WTC11 (cell line): ENCODE results near the gene TMEM200C. TPM values are rescaled to one million over a fixed set of nuclear protein-coding genes. Genes with fewer than 3 reads are reported as not detected.
A peak's percentile ranks its signal among the peaks of the same experiment; 100 is the strongest.

Experiments
- ATAC-seq: fragments of 200-7000 bp; cut with Tn5 transposase; 2 replicates; pipeline ENCODE4 v1.10.0; 2021; ENCODE audit warnings: mild to moderate bottlenecking, moderate library complexity
- CTCF ChIA-PET: fragments of 300-600 bp; sonication (Branson Sonifier 250); formaldehyde crosslinking; loops from one replicate; lab custom pipeline; 2021; ENCODE audit warnings: antibody characterized with exemption; lab: Charles Lee
- POLR2A ChIA-PET: fragments of 350-600 bp; sonication (Branson Sonifier 250); formaldehyde crosslinking; loops from one replicate; lab custom pipeline; 2021; ENCODE audit warnings: antibody characterized with exemption; lab: Charles Lee
- DNase-seq: peaks from one replicate; pipeline ENCODE4 v3.0.0; 2021; ENCODE audit warnings: low spot score
- H3K27ac Mint-ChIP-seq: 2 replicates; pipeline ENCODE4 v1.8.0; 2021; ENCODE audit warnings: mixed read lengths
- H3K27me3 Mint-ChIP-seq: 2 replicates; pipeline ENCODE4 v1.8.0; 2021; ENCODE audit warnings: low read depth, mild to moderate bottlenecking, moderate library complexity, mixed read lengths
- H3K36me3 Mint-ChIP-seq: 2 replicates; pipeline ENCODE4 v1.8.0; 2021; ENCODE audit warnings: mixed read lengths
- H3K4me1 Mint-ChIP-seq: 2 replicates; pipeline ENCODE4 v1.8.0; 2022; ENCODE audit warnings: mixed read lengths
- H3K4me3 Mint-ChIP-seq: 2 replicates; pipeline ENCODE4 v1.8.0; 2021; ENCODE audit warnings: mild to moderate bottlenecking, moderate library complexity, mixed read lengths
- H3K9me3 Mint-ChIP-seq: 2 replicates; pipeline ENCODE4 v1.8.0; 2021; ENCODE audit warnings: mixed read lengths
- CREB1 ChIP-seq: sonication (generic); formaldehyde crosslinking; IDR thresholded peaks from 2 replicates; pipeline ENCODE4 v1.8.0; 2023; ENCODE audit warnings: mild to moderate bottlenecking, missing genetic modification reagents
- ETV6 ChIP-seq: sonication (generic); formaldehyde crosslinking; IDR thresholded peaks from 2 replicates; pipeline ENCODE4 v1.8.1; 2022; ENCODE audit warnings: mild to moderate bottlenecking, missing genetic modification reagents
- GABPB1 ChIP-seq: sonication (generic); formaldehyde crosslinking; IDR thresholded peaks from 2 replicates; pipeline ENCODE4 v1.8.1; 2023; ENCODE audit warnings: mild to moderate bottlenecking, missing genetic modification reagents
- HMGA2 ChIP-seq: fragments of 250-450 bp; sonication (Bioruptor Pico); IDR thresholded peaks from 2 replicates; pipeline ENCODE4 v1.4.0; 2021; ENCODE audit warnings: mild to moderate bottlenecking, moderate library complexity
- RORB ChIP-seq: fragments of 250-450 bp; sonication (Bioruptor Pico); IDR thresholded peaks from 2 replicates; pipeline ENCODE4 v1.9.0; 2021; ENCODE audit warnings: mild to moderate bottlenecking
- SMAD3 ChIP-seq: sonication (generic); formaldehyde crosslinking; IDR thresholded peaks from 2 replicates; pipeline ENCODE4 v1.8.0; 2022; ENCODE audit warnings: missing genetic modification reagents, mild to moderate bottlenecking, borderline replicate concordance
- SOX15 ChIP-seq: fragments of 250-450 bp; sonication (Bioruptor Pico); IDR thresholded peaks from 2 replicates; pipeline ENCODE4 v1.9.0; 2021; ENCODE audit warnings: mild to moderate bottlenecking
- TEAD4 ChIP-seq: sonication (generic); formaldehyde crosslinking; IDR thresholded peaks from 2 replicates; pipeline ENCODE4 v1.8.0; 2022; ENCODE audit warnings: mild to moderate bottlenecking, missing genetic modification reagents
- ZNF396 ChIP-seq: fragments of 250-450 bp; sonication (Bioruptor Pico); IDR thresholded peaks from 2 replicates; pipeline ENCODE4 v1.8.0; 2021; ENCODE audit warnings: mild to moderate bottlenecking, moderate library complexity, borderline replicate concordance
- total RNA-seq: library from RNA; stranded (reverse); gene quantifications from 3 replicates; pipeline ENCODE4 v1.2.3, GENCODE V29; 2021
- TF ChIP-seq, protein P1 (sequence below): sonication (generic); formaldehyde crosslinking; IDR thresholded peaks from 2 replicates; pipeline ENCODE4 v1.8.0; 2022; ENCODE audit warnings: mild to moderate bottlenecking, missing genetic modification reagents
- TF ChIP-seq, protein P2 (sequence below): sonication (generic); formaldehyde crosslinking; IDR thresholded peaks from 2 replicates; pipeline ENCODE4 v1.8.1; 2023; ENCODE audit warnings: mild to moderate bottlenecking, missing genetic modification reagents, moderate library complexity
- TF ChIP-seq, protein P3 (sequence below): sonication (generic); formaldehyde crosslinking; IDR thresholded peaks from 2 replicates; pipeline ENCODE4 v1.8.0; 2023; ENCODE audit warnings: mild to moderate bottlenecking, missing genetic modification reagents
- TF ChIP-seq, protein P4 (sequence below): sonication (generic); formaldehyde crosslinking; IDR thresholded peaks from 2 replicates; pipeline ENCODE4 v1.8.1; 2023; ENCODE audit warnings: mild to moderate bottlenecking, missing genetic modification reagents, borderline replicate concordance
- TF ChIP-seq, protein P5 (sequence below): sonication (generic); formaldehyde crosslinking; IDR thresholded peaks from 2 replicates; pipeline ENCODE4 v1.8.0; 2022; ENCODE audit warnings: missing genetic modification reagents
- TF ChIP-seq, protein P6 (sequence below): sonication (generic); formaldehyde crosslinking; conservative IDR thresholded peaks from 2 replicates; pipeline ENCODE4 v1.8.1; 2023; ENCODE audit warnings: mild to moderate bottlenecking, low read depth, missing genetic modification reagents, moderate library complexity

TMEM200C gene
- total RNA-seq, 1 experiment from 2014 or later, result 6.1 TPM

DNA sequence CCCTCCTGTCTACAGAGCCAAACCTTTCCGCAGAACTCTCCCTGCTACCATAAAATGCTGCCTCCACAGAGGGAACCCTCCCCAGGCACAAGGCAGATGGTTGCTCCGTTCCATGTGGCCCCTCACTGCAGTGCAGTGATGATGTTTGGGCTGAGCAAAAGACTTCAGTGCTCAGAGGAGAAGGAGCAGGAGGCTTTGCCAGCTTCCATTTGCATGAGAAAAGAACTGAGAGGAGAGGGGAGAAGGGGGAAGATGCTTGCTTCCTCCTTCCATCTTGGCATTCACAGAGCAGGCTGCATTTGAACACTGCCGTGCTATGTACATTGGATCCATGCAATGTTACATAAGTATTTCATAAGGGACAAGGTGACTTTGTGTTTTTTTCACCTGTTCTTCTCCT, 46.6 kb upstream of the TMEM200C start:
- ATAC-seq (peak; percentile 95), DNase-seq (no peak)
- Mint-ChIP-seq H3K27me3 (no peaks in the 10 kb centered on the region), H3K36me3 (no peaks in the 10 kb centered on the region), H3K9me3 (no peaks in the 10 kb centered on the region), H3K4me3 (no peak overlapping the region), H3K4me1 (peaks cover 20% of the 10 kb centered on the region), H3K27ac (peak overlapping the region; percentile 50; the same call in 1 of the 2 replicates)
- POLR2A ChIA-PET, result no interaction called here
- CTCF ChIA-PET, result interaction anchor here (1.1 to 1.5 kb wide), 2 partner anchors 50 to 103 kb away, joined by 3 to 4 read pairs; no protein-coding TSS in a partner anchor
- TF ChIP-seq GABPB1 (CRISPR knock-in tag) (no peak), ETV6 (CRISPR knock-in tag) (0 out of 2 replicates have a peak, but pooled peaks have one; percentile 16), ZNF396 (CRISPR knock-in tag) (0 out of 2 replicates have a peak, but pooled peaks have one; percentile 22)
- TF ChIP-seq, protein P1, sequence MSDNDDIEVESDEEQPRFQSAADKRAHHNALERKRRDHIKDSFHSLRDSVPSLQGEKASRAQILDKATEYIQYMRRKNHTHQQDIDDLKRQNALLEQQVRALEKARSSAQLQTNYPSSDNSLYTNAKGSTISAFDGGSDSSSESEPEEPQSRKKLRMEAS (CRISPR knock-in tag), result peak; percentile 29; the same call in 1 of the 2 replicates

DNA sequence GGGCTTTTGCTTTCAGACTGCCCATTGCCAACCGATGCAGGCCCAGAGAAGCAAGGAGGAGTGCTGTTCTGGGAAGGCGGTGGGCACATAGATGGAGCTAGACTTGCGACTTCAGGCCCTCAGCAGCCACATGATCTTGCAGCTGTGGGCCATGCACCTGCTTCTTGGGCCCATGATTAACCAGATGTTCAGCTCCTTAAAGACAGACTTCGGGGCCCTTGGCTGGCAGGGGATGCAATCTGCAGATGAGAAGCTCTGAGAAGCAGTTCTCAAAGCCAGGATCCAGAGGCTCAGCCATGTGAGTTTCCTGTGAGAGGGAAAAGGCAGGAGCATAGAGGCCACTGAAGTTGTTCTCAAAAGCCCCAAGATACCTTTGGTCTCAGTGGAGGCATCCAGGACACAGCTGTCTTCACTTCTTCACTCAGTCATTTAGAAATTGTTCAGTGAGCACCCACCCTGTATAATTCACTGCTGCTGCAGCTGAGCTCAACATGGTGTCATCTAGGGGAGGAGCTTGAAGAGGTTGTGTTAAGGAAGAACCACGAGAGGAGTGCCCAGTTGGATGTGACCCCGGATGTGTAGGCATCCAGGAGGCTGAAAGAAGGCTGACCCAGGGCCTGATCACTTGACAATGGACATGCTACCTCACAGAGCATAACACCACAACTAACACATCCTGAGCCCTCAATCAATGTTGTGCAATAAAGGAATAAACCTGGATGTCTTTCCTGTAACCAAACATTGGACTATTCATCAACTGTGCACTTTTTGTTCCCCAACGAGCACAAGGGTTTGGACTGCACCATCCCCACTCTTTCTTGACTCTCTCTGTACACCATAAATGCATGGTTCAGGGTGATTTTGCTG, 44.7 kb upstream of the TMEM200C start:
- no peaks in the 10 kb centered on the region for H3K27me3 Mint-ChIP-seq
- no peak overlapping the region for H3K27ac Mint-ChIP-seq
- no peaks in the 10 kb centered on the region for H3K36me3 Mint-ChIP-seq
- no peaks in the 10 kb centered on the region for H3K9me3 Mint-ChIP-seq
- H3K4me1 Mint-ChIP-seq, result peaks cover 22% of the 10 kb centered on the region
- DNase-seq (no peak), ATAC-seq (no peak)
- POLR2A ChIA-PET, result interaction anchor here (0.7 kb wide), 1 partner anchor 30 kb away, joined by 3 read pairs; no protein-coding TSS in a partner anchor
- no peak for TF ChIP-seq SOX15 (CRISPR knock-in tag)
- TF ChIP-seq HMGA2 (CRISPR knock-in tag), result no peak
- TF ChIP-seq, protein P2, sequence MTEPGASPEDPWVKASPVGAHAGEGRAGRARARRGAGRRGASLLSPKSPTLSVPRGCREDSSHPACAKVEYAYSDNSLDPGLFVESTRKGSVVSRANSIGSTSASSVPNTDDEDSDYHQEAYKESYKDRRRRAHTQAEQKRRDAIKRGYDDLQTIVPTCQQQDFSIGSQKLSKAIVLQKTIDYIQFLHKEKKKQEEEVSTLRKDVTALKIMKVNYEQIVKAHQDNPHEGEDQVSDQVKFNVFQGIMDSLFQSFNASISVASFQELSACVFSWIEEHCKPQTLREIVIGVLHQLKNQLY, result no peak
- TF ChIP-seq, protein P3, sequence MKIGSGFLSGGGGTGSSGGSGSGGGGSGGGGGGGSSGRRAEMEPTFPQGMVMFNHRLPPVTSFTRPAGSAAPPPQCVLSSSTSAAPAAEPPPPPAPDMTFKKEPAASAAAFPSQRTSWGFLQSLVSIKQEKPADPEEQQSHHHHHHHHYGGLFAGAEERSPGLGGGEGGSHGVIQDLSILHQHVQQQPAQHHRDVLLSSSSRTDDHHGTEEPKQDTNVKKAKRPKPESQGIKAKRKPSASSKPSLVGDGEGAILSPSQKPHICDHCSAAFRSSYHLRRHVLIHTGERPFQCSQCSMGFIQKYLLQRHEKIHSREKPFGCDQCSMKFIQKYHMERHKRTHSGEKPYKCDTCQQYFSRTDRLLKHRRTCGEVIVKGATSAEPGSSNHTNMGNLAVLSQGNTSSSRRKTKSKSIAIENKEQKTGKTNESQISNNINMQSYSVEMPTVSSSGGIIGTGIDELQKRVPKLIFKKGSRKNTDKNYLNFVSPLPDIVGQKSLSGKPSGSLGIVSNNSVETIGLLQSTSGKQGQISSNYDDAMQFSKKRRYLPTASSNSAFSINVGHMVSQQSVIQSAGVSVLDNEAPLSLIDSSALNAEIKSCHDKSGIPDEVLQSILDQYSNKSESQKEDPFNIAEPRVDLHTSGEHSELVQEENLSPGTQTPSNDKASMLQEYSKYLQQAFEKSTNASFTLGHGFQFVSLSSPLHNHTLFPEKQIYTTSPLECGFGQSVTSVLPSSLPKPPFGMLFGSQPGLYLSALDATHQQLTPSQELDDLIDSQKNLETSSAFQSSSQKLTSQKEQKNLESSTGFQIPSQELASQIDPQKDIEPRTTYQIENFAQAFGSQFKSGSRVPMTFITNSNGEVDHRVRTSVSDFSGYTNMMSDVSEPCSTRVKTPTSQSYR, result no peak
- TF ChIP-seq, protein P4, sequence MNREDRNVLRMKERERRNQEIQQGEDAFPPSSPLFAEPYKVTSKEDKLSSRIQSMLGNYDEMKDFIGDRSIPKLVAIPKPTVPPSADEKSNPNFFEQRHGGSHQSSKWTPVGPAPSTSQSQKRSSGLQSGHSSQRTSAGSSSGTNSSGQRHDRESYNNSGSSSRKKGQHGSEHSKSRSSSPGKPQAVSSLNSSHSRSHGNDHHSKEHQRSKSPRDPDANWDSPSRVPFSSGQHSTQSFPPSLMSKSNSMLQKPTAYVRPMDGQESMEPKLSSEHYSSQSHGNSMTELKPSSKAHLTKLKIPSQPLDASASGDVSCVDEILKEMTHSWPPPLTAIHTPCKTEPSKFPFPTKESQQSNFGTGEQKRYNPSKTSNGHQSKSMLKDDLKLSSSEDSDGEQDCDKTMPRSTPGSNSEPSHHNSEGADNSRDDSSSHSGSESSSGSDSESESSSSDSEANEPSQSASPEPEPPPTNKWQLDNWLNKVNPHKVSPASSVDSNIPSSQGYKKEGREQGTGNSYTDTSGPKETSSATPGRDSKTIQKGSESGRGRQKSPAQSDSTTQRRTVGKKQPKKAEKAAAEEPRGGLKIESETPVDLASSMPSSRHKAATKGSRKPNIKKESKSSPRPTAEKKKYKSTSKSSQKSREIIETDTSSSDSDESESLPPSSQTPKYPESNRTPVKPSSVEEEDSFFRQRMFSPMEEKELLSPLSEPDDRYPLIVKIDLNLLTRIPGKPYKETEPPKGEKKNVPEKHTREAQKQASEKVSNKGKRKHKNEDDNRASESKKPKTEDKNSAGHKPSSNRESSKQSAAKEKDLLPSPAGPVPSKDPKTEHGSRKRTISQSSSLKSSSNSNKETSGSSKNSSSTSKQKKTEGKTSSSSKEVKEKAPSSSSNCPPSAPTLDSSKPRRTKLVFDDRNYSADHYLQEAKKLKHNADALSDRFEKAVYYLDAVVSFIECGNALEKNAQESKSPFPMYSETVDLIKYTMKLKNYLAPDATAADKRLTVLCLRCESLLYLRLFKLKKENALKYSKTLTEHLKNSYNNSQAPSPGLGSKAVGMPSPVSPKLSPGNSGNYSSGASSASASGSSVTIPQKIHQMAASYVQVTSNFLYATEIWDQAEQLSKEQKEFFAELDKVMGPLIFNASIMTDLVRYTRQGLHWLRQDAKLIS (CRISPR knock-in tag), result no peak
- CTCF ChIA-PET, result interaction anchor here (1.1 kb wide), 1 partner anchor 50 kb away, joined by 5 read pairs; no protein-coding TSS in a partner anchor
- no peak overlapping the region for H3K4me3 Mint-ChIP-seq

DNA sequence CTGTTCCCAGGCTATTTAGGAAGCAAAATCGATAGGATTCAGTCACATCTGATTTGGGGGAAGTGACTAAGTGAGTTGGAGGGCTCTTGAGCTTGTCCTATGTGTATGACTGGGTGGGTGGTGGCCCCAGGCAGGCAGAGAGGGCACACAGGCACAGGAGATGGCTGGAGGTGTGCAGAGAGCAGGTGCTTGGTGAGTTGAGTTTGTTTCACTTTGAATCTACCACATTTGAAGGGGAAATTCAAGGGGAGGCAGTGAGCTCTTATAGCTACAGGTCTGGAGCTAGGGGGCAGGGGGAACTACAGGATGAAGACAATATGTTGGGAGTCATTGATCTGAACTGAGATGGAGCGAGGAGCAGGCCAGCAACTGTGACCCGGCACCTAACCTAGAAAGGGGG, 42.5 kb upstream of the TMEM200C start:
- CTCF ChIA-PET, result no interaction called here
- ATAC-seq (no peak), DNase-seq (no peak)
- Mint-ChIP-seq H3K27me3 (no peaks in the 10 kb centered on the region), H3K4me3 (no peak overlapping the region), H3K9me3 (no peaks in the 10 kb centered on the region), H3K27ac (no peak overlapping the region), H3K36me3 (no peaks in the 10 kb centered on the region), H3K4me1 (peaks cover 22% of the 10 kb centered on the region)
- POLR2A ChIA-PET, result no interaction called here
- TF ChIP-seq CREB1 (CRISPR knock-in tag) (no peak), ZNF396 (CRISPR knock-in tag) (no peak), RORB (CRISPR knock-in tag) (no peak), TEAD4 (no peak), SMAD3 (no peak)
- TF ChIP-seq, protein P5, sequence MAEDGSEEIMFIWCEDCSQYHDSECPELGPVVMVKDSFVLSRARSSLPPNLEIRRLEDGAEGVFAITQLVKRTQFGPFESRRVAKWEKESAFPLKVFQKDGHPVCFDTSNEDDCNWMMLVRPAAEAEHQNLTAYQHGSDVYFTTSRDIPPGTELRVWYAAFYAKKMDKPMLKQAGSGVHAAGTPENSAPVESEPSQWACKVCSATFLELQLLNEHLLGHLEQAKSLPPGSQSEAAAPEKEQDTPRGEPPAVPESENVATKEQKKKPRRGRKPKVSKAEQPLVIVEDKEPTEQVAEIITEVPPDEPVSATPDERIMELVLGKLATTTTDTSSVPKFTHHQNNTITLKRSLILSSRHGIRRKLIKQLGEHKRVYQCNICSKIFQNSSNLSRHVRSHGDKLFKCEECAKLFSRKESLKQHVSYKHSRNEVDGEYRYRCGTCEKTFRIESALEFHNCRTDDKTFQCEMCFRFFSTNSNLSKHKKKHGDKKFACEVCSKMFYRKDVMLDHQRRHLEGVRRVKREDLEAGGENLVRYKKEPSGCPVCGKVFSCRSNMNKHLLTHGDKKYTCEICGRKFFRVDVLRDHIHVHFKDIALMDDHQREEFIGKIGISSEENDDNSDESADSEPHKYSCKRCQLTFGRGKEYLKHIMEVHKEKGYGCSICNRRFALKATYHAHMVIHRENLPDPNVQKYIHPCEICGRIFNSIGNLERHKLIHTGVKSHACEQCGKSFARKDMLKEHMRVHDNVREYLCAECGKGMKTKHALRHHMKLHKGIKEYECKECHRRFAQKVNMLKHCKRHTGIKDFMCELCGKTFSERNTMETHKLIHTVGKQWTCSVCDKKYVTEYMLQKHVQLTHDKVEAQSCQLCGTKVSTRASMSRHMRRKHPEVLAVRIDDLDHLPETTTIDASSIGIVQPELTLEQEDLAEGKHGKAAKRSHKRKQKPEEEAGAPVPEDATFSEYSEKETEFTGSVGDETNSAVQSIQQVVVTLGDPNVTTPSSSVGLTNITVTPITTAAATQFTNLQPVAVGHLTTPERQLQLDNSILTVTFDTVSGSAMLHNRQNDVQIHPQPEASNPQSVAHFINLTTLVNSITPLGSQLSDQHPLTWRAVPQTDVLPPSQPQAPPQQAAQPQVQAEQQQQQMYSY (CRISPR knock-in tag), result no peak
- TF ChIP-seq, protein P6, sequence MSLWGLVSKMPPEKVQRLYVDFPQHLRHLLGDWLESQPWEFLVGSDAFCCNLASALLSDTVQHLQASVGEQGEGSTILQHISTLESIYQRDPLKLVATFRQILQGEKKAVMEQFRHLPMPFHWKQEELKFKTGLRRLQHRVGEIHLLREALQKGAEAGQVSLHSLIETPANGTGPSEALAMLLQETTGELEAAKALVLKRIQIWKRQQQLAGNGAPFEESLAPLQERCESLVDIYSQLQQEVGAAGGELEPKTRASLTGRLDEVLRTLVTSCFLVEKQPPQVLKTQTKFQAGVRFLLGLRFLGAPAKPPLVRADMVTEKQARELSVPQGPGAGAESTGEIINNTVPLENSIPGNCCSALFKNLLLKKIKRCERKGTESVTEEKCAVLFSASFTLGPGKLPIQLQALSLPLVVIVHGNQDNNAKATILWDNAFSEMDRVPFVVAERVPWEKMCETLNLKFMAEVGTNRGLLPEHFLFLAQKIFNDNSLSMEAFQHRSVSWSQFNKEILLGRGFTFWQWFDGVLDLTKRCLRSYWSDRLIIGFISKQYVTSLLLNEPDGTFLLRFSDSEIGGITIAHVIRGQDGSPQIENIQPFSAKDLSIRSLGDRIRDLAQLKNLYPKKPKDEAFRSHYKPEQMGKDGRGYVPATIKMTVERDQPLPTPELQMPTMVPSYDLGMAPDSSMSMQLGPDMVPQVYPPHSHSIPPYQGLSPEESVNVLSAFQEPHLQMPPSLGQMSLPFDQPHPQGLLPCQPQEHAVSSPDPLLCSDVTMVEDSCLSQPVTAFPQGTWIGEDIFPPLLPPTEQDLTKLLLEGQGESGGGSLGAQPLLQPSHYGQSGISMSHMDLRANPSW (CRISPR knock-in tag), result no peak
